ENCODE data around the gene PPM1B.
A peak's percentile ranks its signal among the peaks of the same experiment; 100 is the strongest.

Gene PPM1B

DNA sequence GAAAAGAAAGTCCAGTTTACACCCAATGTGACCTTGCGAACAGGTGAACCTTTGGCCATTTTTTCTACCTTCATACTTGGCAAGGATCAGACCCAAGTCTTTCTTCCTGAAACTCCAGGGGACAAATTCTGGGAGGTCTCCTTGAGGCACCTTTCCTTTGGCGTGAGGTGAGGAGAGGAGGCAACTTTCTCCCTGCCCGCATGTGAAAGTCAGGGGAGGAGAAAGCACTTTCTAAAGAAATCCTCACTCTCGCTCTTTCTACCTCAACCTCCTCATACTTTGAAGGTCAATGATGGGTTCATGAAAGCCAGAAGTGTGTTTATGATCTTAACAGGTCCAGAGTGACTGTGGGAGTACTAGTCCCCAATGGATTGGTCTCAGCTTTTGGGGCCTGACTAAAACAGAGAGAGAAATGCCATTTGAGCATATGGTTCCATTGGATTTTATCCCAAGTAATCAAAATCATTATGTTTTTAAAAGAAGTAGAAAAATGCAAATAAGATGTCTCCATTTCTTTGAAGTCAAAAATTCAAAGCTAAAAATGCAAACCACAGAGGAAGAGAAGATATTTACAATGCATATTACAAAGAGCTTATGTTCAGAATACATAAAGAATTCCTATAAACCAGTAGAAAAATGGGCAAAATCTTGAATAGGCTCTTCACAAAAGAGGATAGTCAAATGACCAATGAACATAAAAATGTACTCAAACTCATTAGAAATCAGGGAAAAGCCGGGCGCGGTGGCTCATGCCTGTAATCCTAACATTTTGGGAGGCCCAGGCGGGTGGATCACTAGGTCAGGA lies 15.6 kb upstream of the PPM1B start:
- H3K9me3 ChIP-seq (ENCODE audit: control insufficient read depth in 1 of 2, low read length in 2 of 2): no peaks in the 10 kb centered on the region
- no peaks in the 10 kb centered on the region for H3K27me3 ChIP-seq (ENCODE audit: control insufficient read depth in 1 of 2, insufficient read depth in 2 of 2, low read length in 2 of 2)
- no peak overlapping the region for H3K27ac ChIP-seq (ENCODE audit: low read depth, low read length)
- H3K4me3 ChIP-seq (ENCODE audit: low read depth in 1 of 2, low read length in 2 of 2): no peak overlapping the region
- H3K9ac ChIP-seq (ENCODE audit: low read depth in 1 of 2, low read length in 2 of 2): no peak overlapping the region
- no peaks in the 10 kb centered on the region for H3K36me3 ChIP-seq (ENCODE audit: control insufficient read depth in 1 of 2, insufficient read depth in 2 of 2, low read length in 2 of 2)
- H3K4me1 ChIP-seq (ENCODE audit: control insufficient read depth in 1 of 2, insufficient read depth in 2 of 2, low read length in 2 of 2): no peaks in the 10 kb centered on the region

DNA sequence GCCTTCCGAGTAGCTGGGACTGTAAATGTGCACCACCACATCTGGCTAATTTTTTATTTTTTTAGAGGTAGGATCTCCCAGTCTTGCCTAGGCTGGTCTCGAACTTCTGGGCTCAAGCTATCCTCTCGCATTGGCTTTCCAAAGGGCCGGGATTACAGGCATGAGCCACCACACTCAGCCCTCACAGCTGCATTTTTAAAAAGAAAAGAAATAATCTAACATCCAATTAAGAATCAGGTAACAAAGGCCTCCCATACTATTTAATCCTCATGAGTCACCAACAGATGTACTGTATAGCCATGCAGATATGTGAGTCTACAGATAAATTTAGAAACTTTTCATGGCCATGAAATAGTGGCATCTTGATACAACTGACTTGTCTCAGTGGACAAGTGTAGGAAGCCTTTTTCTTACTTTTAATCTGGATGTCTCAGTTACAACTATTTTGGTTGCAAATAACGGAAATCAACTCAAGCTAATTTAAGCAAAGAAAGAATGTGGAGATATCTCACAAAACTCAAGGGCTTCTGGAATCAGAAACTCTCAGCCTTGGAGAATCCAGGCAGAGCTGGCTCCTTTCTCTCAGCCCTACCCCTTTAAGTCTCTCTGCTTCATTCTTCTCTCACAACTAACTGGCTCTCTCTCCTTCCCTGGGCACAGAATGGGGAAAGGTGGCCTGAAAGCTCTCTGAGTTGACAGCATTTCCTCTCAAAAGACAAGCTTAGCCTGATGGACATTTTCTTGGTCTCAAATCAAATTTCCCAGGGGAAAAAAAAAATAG lies 12.8 kb upstream of the PPM1B start:
- Histone ChIP-seq H3K36me3 (ENCODE audit: control insufficient read depth in 1 of 2, insufficient read depth in 2 of 2, low read length in 2 of 2) (no peaks in the 10 kb centered on the region), H3K9ac (ENCODE audit: low read depth in 1 of 2, low read length in 2 of 2) (no peak overlapping the region), H3K27me3 (ENCODE audit: control insufficient read depth in 1 of 2, insufficient read depth in 2 of 2, low read length in 2 of 2) (no peaks in the 10 kb centered on the region), H3K4me1 (ENCODE audit: control insufficient read depth in 1 of 2, insufficient read depth in 2 of 2, low read length in 2 of 2) (no peaks in the 10 kb centered on the region), H3K27ac (ENCODE audit: low read depth, low read length) (no peak overlapping the region), H3K4me3 (ENCODE audit: low read depth in 1 of 2, low read length in 2 of 2) (no peak overlapping the region), H3K9me3 (ENCODE audit: control insufficient read depth in 1 of 2, low read length in 2 of 2) (no peaks in the 10 kb centered on the region)

DNA sequence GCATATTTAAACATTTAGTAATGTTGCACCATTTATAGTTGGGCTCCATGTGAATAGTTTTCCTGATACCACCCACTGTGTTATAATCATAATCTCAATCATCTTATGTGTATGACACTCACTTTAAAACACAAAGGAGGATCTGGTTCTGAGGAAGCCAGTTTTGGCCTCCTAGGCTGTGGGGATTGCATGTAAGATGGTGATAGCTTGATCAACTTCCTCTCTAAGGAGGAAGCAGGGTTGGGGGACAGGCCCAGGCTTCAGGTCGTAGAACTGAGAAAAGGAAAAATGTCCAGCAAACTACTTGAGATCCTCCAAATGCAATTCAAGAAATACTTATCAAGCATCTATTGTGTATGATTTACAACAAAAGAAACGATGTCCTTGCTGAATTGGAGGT lies 4.9 kb upstream of the PPM1B start:
- H3K4me3 ChIP-seq (ENCODE audit: low read depth in 1 of 2, low read length in 2 of 2): no peak overlapping the region
- H3K27me3 ChIP-seq (ENCODE audit: control insufficient read depth in 1 of 2, insufficient read depth in 2 of 2, low read length in 2 of 2): no peaks in the 10 kb centered on the region
- H3K9me3 ChIP-seq (ENCODE audit: control insufficient read depth in 1 of 2, low read length in 2 of 2): no peaks in the 10 kb centered on the region
- H3K4me1 ChIP-seq (ENCODE audit: control insufficient read depth in 1 of 2, insufficient read depth in 2 of 2, low read length in 2 of 2): no peaks in the 10 kb centered on the region
- H3K36me3 ChIP-seq (ENCODE audit: control insufficient read depth in 1 of 2, insufficient read depth in 2 of 2, low read length in 2 of 2): no peaks in the 10 kb centered on the region
- H3K9ac ChIP-seq (ENCODE audit: low read depth in 1 of 2, low read length in 2 of 2): no peak overlapping the region
- no peak overlapping the region for H3K27ac ChIP-seq (ENCODE audit: low read depth, low read length)

DNA sequence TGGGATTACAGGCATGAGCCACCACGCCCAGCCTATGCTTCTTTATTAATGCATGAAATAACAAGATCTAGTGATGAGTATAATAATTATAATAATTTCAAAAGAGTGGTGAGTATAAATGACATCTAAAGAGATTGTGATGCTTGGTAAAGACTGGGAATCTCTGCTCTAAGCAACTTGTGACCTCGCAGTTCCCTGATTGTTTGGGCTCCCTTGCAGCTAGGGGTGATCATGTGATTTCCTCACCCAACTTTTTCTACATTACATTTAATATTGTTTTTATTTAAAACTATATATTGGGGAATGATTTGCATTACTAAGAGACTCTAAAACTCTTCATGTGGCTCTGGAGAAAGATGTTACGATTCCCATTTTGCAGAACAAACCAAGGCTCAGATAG lies 4.1 kb upstream of the PPM1B start:
- no peak overlapping the region for H3K27ac ChIP-seq (ENCODE audit: low read depth, low read length)
- no peaks in the 10 kb centered on the region for H3K9me3 ChIP-seq (ENCODE audit: control insufficient read depth in 1 of 2, low read length in 2 of 2)
- no peaks in the 10 kb centered on the region for H3K27me3 ChIP-seq (ENCODE audit: control insufficient read depth in 1 of 2, insufficient read depth in 2 of 2, low read length in 2 of 2)
- no peak overlapping the region for H3K4me3 ChIP-seq (ENCODE audit: low read depth in 1 of 2, low read length in 2 of 2)
- no peak overlapping the region for H3K9ac ChIP-seq (ENCODE audit: low read depth in 1 of 2, low read length in 2 of 2)
- H3K4me1 ChIP-seq (ENCODE audit: control insufficient read depth in 1 of 2, insufficient read depth in 2 of 2, low read length in 2 of 2): no peaks in the 10 kb centered on the region
- H3K36me3 ChIP-seq (ENCODE audit: control insufficient read depth in 1 of 2, insufficient read depth in 2 of 2, low read length in 2 of 2): no peaks in the 10 kb centered on the region

DNA sequence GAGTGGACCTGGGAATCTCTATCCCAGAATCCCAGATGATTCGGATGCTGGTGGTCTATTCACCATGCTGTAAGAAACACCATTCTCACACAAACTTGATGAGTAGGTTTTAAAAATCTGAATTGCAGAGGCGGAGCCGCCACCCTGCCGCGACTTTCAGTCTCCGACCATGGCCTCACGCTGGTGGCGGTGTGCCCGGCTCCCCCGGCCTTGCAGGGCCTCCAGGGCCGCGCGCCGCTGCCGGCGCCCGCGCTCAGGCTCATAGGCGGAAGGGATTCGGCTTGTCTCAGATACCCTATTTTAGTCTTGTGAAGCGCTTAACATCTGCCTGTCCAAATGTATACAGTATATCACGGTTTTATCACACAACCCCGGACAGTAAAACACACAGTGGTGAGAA lies 2.6 kb upstream of the PPM1B start:
- Histone ChIP-seq H3K4me1 (ENCODE audit: control insufficient read depth in 1 of 2, insufficient read depth in 2 of 2, low read length in 2 of 2) (peaks cover 5 to 12% of the 10 kb centered on the region in 2 donors), H3K27me3 (ENCODE audit: control insufficient read depth in 1 of 2, insufficient read depth in 2 of 2, low read length in 2 of 2) (no peaks in the 10 kb centered on the region), H3K9ac (ENCODE audit: low read depth in 1 of 2, low read length in 2 of 2) (no peak overlapping the region), H3K4me3 (ENCODE audit: low read depth in 1 of 2, low read length in 2 of 2) (no peak overlapping the region), H3K27ac (ENCODE audit: low read depth, low read length) (no peak overlapping the region), H3K36me3 (ENCODE audit: control insufficient read depth in 1 of 2, insufficient read depth in 2 of 2, low read length in 2 of 2) (no peaks in the 10 kb centered on the region), H3K9me3 (ENCODE audit: control insufficient read depth in 1 of 2, low read length in 2 of 2) (no peaks in the 10 kb centered on the region)

DNA sequence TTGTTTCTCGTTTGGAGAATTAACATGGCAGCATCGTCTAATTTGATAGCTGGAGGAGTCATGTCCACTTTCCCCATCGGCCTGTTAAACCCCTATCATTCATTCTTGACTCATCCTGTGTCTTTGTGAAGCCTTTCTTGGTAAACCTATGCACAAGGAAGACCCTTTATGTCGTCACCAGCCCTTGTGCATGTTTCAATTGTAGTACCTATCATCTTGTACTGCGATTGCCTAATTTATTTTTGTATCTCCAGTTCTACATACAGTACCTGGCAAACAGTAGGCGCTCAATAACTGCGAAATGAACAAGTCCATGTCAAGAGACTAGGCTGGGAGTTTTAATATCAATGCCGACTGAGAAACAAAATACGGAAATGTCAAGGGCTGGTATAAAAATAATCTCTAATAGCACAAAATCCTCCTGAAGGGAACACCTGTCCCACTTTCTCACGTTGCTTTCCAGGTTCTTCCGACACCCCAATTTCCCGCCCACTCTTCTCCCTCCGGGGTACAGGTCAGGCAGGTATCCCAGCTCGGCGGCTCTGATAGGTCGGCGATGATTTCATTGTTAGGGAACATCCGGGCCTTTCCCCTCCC lies 1.3 kb upstream of the PPM1B start:
- Histone ChIP-seq H3K9ac (ENCODE audit: low read depth in 1 of 2, low read length in 2 of 2) (peak overlapping the region; percentile 55 to 69), H3K36me3 (ENCODE audit: control insufficient read depth in 1 of 2, insufficient read depth in 2 of 2, low read length in 2 of 2) (no peaks in the 10 kb centered on the region), H3K4me1 (ENCODE audit: control insufficient read depth in 1 of 2, insufficient read depth in 2 of 2, low read length in 2 of 2) (peaks cover 13 to 18% of the 10 kb centered on the region in 2 donors), H3K27me3 (ENCODE audit: control insufficient read depth in 1 of 2, insufficient read depth in 2 of 2, low read length in 2 of 2) (no peaks in the 10 kb centered on the region), H3K27ac (ENCODE audit: low read depth, low read length) (peak overlapping the region; percentile 90), H3K4me3 (ENCODE audit: low read depth in 1 of 2, low read length in 2 of 2) (peak overlapping the region; percentile 62 to 67), H3K9me3 (ENCODE audit: control insufficient read depth in 1 of 2, low read length in 2 of 2) (no peaks in the 10 kb centered on the region)

DNA sequence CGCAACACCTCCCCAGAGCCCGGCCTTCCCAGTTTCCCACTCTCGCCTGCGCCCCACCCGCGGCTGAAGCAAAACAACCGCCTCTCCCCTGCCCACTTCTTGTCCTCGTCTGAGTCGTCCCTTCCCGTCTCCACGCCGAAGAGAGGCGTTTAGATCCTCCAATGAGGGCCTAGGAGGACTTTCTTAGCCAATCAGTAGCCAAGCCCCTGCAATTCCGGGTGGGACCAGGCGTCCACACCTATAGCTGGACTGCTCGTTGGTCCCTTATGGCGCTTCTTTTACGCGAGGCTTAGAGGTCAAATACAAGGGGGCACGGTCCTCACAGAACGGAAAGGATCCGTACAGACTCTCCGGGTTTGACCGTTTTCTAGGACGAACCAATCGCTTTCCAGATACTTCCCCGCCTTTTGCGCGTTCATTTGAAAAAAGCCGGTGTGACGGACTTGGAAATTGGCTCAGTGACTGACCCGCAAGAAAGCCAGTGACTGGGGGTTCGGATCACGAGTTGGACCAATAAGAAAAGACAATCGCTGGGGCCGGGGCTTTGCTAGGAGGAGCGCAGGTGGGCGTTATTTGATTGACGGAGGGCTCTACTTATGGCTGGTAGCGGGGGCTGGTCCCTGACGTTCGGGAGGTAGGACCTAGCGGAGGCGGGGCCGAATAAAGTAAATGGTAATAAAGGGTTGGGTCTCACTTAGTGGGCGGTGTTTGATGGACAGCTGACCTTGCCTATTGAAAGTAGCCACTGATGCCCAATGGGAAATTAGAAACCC lies 581 bp upstream of the PPM1B start:
- no peaks in the 10 kb centered on the region for H3K36me3 ChIP-seq (ENCODE audit: control insufficient read depth in 1 of 2, insufficient read depth in 2 of 2, low read length in 2 of 2)
- H3K4me1 ChIP-seq (ENCODE audit: control insufficient read depth in 1 of 2, insufficient read depth in 2 of 2, low read length in 2 of 2): peaks cover 15 to 18% of the 10 kb centered on the region in 2 donors
- H3K27me3 ChIP-seq (ENCODE audit: control insufficient read depth in 1 of 2, insufficient read depth in 2 of 2, low read length in 2 of 2): no peaks in the 10 kb centered on the region
- peak overlapping the region; percentile 55 to 69 for H3K9ac ChIP-seq (ENCODE audit: low read depth in 1 of 2, low read length in 2 of 2)
- H3K27ac ChIP-seq (ENCODE audit: low read depth, low read length): peak overlapping the region; percentile 90
- no peaks in the 10 kb centered on the region for H3K9me3 ChIP-seq (ENCODE audit: control insufficient read depth in 1 of 2, low read length in 2 of 2)
- peak overlapping the region; percentile 62 to 67 for H3K4me3 ChIP-seq (ENCODE audit: low read depth in 1 of 2, low read length in 2 of 2)

DNA sequence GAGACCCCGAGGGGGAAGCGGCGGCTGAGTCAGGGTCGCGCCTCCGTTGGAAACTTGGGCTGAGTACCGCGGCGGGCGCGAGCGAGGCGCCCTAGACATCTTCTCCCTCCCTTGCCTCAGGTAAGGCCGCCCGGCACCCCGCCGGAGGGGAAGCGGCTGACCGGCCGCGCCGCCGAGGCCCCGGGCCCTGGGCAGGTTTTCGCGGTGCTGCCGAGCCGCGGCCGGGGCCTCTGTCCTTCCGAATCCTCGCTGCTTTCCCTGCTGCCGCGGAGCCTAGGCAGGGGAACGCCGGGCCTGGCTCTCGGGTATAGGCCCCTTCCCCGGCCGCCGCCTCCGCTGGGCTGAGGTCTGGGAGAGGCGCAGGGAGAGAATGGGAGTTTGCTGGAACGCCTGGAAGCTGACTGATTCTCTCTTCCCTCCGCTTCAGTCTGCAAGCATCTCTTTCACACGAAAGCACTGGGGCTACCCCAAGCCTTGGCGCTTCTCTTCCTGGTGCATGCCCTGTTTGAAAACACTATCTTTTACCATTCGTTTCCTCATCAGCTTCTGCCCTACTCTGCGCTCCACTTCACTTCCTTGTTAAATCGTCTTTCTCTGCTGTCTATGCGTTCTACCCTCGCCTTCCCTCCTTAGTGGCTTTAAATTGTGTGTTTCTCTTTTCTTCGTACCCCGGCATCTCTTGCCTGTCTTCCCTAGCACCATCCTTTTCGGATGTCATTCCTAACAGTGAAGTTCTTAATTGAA lies 652 bp downstream of the PPM1B start:
- Histone ChIP-seq H3K27me3 (ENCODE audit: control insufficient read depth in 1 of 2, insufficient read depth in 2 of 2, low read length in 2 of 2) (no peaks in the 10 kb centered on the region), H3K4me1 (ENCODE audit: control insufficient read depth in 1 of 2, insufficient read depth in 2 of 2, low read length in 2 of 2) (peaks cover 15 to 18% of the 10 kb centered on the region in 2 donors), H3K36me3 (ENCODE audit: control insufficient read depth in 1 of 2, insufficient read depth in 2 of 2, low read length in 2 of 2) (no peaks in the 10 kb centered on the region), H3K4me3 (ENCODE audit: low read depth in 1 of 2, low read length in 2 of 2) (peak overlapping the region; percentile 83 to 90), H3K9me3 (ENCODE audit: control insufficient read depth in 1 of 2, low read length in 2 of 2) (no peaks in the 10 kb centered on the region), H3K27ac (ENCODE audit: low read depth, low read length) (peak overlapping the region; percentile 92), H3K9ac (ENCODE audit: low read depth in 1 of 2, low read length in 2 of 2) (peak overlapping the region; percentile 71 to 95)

DNA sequence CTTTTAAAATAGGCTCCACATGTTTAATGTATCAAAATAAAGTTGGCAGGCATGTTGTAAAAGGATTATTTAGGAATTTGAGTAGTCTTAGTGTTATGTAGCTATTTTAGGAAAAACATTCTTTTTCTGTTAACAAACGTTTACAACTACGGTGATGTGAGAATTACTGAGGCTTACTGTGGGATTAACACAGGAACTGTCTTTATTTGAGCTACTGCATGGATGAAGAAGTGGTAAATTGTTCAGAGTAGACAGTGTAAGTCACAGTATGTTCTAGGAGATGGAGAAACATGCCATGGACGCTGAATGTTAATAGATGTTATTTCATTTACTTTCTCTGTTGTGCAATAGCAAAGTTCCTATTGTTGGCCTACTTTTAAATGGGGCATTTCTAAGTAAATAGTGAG lies 1.6 kb downstream of the PPM1B start:
- H3K4me1 ChIP-seq (ENCODE audit: control insufficient read depth in 1 of 2, insufficient read depth in 2 of 2, low read length in 2 of 2): peaks cover 15 to 18% of the 10 kb centered on the region in 2 donors

More for the DNA sequence above, 1.6 kb downstream of the PPM1B start:
- H3K9me3 ChIP-seq (ENCODE audit: control insufficient read depth in 1 of 2, low read length in 2 of 2): no peaks in the 10 kb centered on the region
- no peak overlapping the region for H3K27ac ChIP-seq (ENCODE audit: low read depth, low read length)
- no peaks in the 10 kb centered on the region for H3K27me3 ChIP-seq (ENCODE audit: control insufficient read depth in 1 of 2, insufficient read depth in 2 of 2, low read length in 2 of 2)
- H3K9ac ChIP-seq (ENCODE audit: low read depth in 1 of 2, low read length in 2 of 2): peak overlapping the region; percentile 71 to 95
- peak overlapping the region; percentile 83 to 90 for H3K4me3 ChIP-seq (ENCODE audit: low read depth in 1 of 2, low read length in 2 of 2)
- no peaks in the 10 kb centered on the region for H3K36me3 ChIP-seq (ENCODE audit: control insufficient read depth in 1 of 2, insufficient read depth in 2 of 2, low read length in 2 of 2)

Measured in duodenal mucosa (tissue), 2 donors.